Chondrocyte (in vitro differentiated cells): Measurements from ENCODE around the gene TSHR. TPM values are rescaled to one million over a fixed set of nuclear protein-coding genes. Genes with fewer than 3 reads are reported as not detected.
"Not testable (repeated sequence)": the region's sequence is repeated elsewhere in the genome, so short reads cannot be mapped to it uniquely, and the experiment has no call there.

Source experiments
- DNase-seq: peaks from one replicate; pipeline ENCODE4 v3.0.0; 2021; ENCODE audit warnings: mixed read lengths, low spot score
- H3K27ac Mint-ChIP-seq: one replicate; pipeline ENCODE4 v1.8.0; 2021; ENCODE audit warnings: mild to moderate bottlenecking, moderate library complexity, mixed read lengths; ENCODE audit not compliant: unreplicated experiment
- H3K27me3 Mint-ChIP-seq: 2 replicates; pipeline ENCODE4 v1.8.0; 2021; ENCODE audit warnings: low read depth, mixed read lengths
- H3K36me3 Mint-ChIP-seq: 2 replicates; pipeline ENCODE4 v1.8.0; 2021; ENCODE audit warnings: low read depth, mixed read lengths
- H3K4me1 Mint-ChIP-seq: 2 replicates; pipeline ENCODE4 v1.8.0; 2021; ENCODE audit warnings: low read depth, mild to moderate bottlenecking, mixed read lengths
- H3K4me3 Mint-ChIP-seq: one replicate; pipeline ENCODE4 v1.8.0; 2021; ENCODE audit warnings: mild to moderate bottlenecking, moderate library complexity, mixed read lengths; ENCODE audit not compliant: unreplicated experiment
- H3K9me3 Mint-ChIP-seq: 2 replicates; pipeline ENCODE4 v1.8.0; 2021; ENCODE audit warnings: low read depth, mixed read lengths
- CTCF ChIP-seq: fragments of 200-600 bp; sonication (generic); IDR thresholded peaks from 2 replicates; pipeline ENCODE4 v1.5.0; 2021; ENCODE audit warnings: antibody characterized with exemption, mild to moderate bottlenecking, moderate library complexity
- total RNA-seq: library from RNA; stranded (reverse); gene quantifications from 3 replicates; pipeline ENCODE4 v1.2.1, GENCODE V29; 2021

TSHR gene
- total RNA-seq, 1 donor from 2014 or later = not detected

- H3K4me1 Mint-ChIP-seq = peaks cover 11% of the 10 kb centered on the region
- no peak for TF ChIP-seq CTCF
- no peak for DNase-seq
- no peak overlapping the region for H3K4me3 Mint-ChIP-seq
- H3K27ac Mint-ChIP-seq = no peak overlapping the region
- no peaks in the 10 kb centered on the region for H3K36me3 Mint-ChIP-seq
- H3K9me3 Mint-ChIP-seq = no peaks in the 10 kb centered on the region
- peaks cover 40% of the 10 kb centered on the region for H3K27me3 Mint-ChIP-seq
Observed at GRCh38 chr14:80951491-80951890, 3.9 kb upstream of the TSHR start.

GRCh38 chr14:80953211-80953610, 2.2 kb upstream of the TSHR start:
- peaks cover 11% of the 10 kb centered on the region for H3K4me1 Mint-ChIP-seq
- peaks cover 53% of the 10 kb centered on the region for H3K27me3 Mint-ChIP-seq
- H3K27ac Mint-ChIP-seq, H3K9me3 Mint-ChIP-seq, H3K4me3 Mint-ChIP-seq, DNase-seq, H3K36me3 Mint-ChIP-seq: not testable (repeated sequence)

- no peaks in the 10 kb centered on the region for H3K9me3 Mint-ChIP-seq
- no peaks in the 10 kb centered on the region for H3K36me3 Mint-ChIP-seq
- H3K4me3 Mint-ChIP-seq = peak overlapping the region; percentile 82
- DNase-seq = no peak
- H3K27me3 Mint-ChIP-seq = peaks cover 54% of the 10 kb centered on the region
- H3K4me1 Mint-ChIP-seq = peaks cover 11% of the 10 kb centered on the region
- H3K27ac Mint-ChIP-seq = no peak overlapping the region
- TF ChIP-seq CTCF = peak; percentile 94
Observed at GRCh38 chr14:80954687-80955299, 628 bp upstream of the TSHR start.

- H3K4me1 Mint-ChIP-seq = peaks cover 11% of the 10 kb centered on the region
Observed at GRCh38 chr14:80956102-80956501, 681 bp downstream of the TSHR start.

DNA sequence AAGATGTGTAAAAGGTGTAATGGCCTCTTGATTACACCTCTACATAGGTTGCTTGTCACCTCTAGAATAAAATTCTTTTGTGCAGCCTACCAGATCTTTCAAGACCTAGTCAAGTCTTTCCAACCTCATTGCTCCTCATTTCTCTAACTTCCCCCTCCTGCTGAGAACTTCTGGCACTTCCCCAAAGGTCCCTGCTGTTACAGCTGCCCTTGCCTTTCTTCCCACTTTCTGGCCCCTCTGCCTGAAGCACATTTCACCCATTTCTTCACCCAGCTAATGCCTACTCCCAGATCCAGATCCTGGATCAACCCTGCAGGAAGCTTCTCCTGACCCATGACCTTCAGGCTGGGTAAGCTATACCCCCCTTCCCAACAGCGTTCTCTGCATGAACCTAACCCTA, 1.5 kb downstream of the TSHR start:
- peaks cover 40% of the 10 kb centered on the region for H3K27me3 Mint-ChIP-seq

More at GRCh38 chr14:80956102-80956501, 681 bp downstream of the TSHR start:
- Mint-ChIP-seq H3K27ac (no peak overlapping the region), H3K27me3 (peaks cover 46% of the 10 kb centered on the region), H3K36me3 (no peaks in the 10 kb centered on the region), H3K9me3 (no peaks in the 10 kb centered on the region), H3K4me3 (no peak overlapping the region)
- no peak for DNase-seq
- TF ChIP-seq CTCF = no peak

More for the DNA sequence above, 1.5 kb downstream of the TSHR start:
- no peak overlapping the region for H3K4me3 Mint-ChIP-seq
- peaks cover 11% of the 10 kb centered on the region for H3K4me1 Mint-ChIP-seq
- no peak overlapping the region for H3K27ac Mint-ChIP-seq
- H3K9me3 Mint-ChIP-seq = no peaks in the 10 kb centered on the region
- no peak for TF ChIP-seq CTCF
- no peaks in the 10 kb centered on the region for H3K36me3 Mint-ChIP-seq
- no peak for DNase-seq
